GM18505 (cell line): Measurements from ENCODE around the gene TOLLIP.
"Not testable (repeated sequence)": the region's sequence is repeated elsewhere in the genome, so short reads cannot be mapped to it uniquely, and the experiment has no call there.

ENCODE experiments used
- ATAC-seq: cut with Tn5 transposase; IDR thresholded peaks from one replicate; pipeline ENCODE4 v1.9.1; 2021; ENCODE audit not compliant: unreplicated experiment
- POLR2A ChIP-seq: IDR thresholded peaks from 4 replicates; pipeline ENCODE4 v1.6.1; 2011; ENCODE audit warnings: borderline replicate concordance; ENCODE audit not compliant: insufficient read depth, insufficient read length; ENCODE audit errors: extremely low read depth

Gene TOLLIP

GRCh38 chr11:1271927-1272326 lies 37.5 kb downstream of the TOLLIP start:
- ATAC-seq, result no peak
- TF ChIP-seq POLR2A, result no peak

- no peak for TF ChIP-seq POLR2A
- no peak for ATAC-seq
Observed at GRCh38 chr11:1271406-1271805, 38.0 kb downstream of the TOLLIP start.

GRCh38 chr11:1271002-1271401 lies 38.4 kb downstream of the TOLLIP start:
- no peak for ATAC-seq

DNA sequence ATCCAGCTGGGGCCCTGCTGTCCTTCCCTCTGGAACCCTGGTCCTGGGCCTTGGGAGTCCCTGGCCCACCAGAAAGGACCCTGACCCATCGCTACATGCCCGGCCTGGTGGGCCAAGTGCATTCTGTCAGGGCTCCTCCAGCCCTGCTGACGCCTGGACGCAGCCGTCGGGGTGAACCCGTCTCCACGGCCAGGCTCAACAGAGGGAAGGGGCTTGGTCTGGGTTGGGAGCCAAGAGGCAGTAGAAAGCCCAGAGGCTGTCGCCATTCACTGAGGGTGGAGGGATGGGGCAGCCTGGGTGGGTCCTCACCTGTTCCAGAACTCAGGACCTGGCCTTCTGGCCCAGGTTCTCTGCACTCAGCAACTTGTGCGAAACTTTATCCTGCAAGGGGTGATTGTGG lies 39.0 kb downstream of the TOLLIP start:
- TF ChIP-seq POLR2A, result no peak
- no peak for ATAC-seq

More at GRCh38 chr11:1271002-1271401, 38.4 kb downstream of the TOLLIP start:
- TF ChIP-seq POLR2A, result no peak

- no peak for ATAC-seq
- TF ChIP-seq POLR2A, result no peak
Observed at GRCh38 chr11:1269957-1270356, 39.5 kb downstream of the TOLLIP start.

DNA sequence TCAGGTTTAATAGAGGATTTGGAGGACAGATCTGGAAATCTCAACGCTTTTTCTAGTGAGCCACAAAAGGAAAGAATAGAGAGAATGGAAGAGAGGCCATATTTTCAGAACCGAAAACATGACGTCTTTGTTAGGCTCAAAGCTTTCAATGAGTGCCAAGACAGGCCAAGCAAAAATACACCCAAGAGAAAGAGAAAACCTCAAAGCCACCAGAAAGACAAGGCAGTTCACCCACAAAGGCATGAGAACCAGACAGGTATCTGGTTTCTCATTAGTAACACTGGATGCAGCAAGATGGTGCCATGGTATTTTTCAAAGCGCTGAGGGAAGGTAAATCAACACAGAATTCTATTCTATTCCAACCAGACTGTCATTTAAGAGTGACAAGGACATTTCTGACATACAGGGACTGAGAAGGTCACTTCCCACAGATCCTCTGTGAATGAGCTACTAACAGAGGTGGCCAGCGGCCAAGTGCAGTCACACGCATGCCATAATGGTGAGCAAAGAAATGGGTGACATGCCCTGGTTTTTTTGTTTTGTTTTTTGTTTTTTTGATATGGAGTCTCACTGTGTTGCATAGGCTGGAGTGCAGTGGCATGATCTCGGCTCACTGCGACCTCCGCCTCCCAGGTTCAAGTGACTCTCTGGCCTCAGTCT lies 41.9 kb downstream of the TOLLIP start:
- ATAC-seq, result no peak
- TF ChIP-seq POLR2A, result no peak

- not testable (repeated sequence) for ATAC-seq
Observed at GRCh38 chr11:1266976-1267375, 42.5 kb downstream of the TOLLIP start.

GRCh38 chr11:1265480-1265879 lies 44.0 kb downstream of the TOLLIP start:
- not testable (repeated sequence) for ATAC-seq

GRCh38 chr11:1264444-1264843 lies 45.0 kb downstream of the TOLLIP start:
- ATAC-seq, result not testable (repeated sequence)

GRCh38 chr11:1263010-1263409 lies 46.4 kb downstream of the TOLLIP start:
- ATAC-seq, result peak; percentile 11
- TF ChIP-seq POLR2A, result no peak

GRCh38 chr11:1262172-1263006 lies 47.0 kb downstream of the TOLLIP start:
- peak; percentile 64 for ATAC-seq
- peak; percentile 87 for TF ChIP-seq POLR2A

DNA sequence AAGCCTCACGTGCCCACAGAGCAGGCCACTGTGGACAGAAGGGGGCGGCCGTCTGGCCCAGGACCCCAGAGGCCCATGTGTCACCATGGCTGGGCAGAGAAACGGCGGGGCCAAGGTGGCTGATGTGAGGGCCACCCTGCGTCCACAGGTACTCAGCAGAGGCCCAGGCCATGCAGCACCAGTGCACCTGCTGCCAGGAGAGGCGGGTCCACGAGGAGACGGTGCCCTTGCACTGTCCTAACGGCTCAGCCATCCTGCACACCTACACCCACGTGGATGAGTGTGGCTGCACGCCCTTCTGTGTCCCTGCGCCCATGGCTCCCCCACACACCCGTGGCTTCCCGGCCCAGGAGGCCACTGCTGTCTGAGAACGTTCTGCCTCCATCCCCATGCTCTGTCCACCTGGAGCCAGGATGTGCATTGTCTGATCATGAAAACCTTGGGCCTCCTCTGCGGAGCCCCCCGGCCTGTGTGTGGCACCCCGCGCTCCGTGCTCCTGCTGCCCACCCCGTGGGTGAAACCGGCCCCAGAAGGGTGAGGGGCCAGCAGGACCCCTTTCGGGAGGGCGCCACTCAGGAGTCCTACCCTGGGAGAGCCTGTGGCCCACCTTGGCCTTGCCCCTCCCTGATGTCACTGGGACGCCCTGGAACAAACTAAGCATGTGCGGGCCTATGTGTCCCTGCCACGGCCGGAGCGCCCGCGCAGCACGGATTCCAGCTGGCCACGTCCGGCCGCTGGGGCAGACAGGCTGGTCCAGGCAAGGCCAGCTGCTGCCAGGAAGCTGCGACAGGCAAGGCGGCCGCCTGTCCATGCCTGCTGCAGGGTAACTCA lies 48.0 kb downstream of the TOLLIP start:
- no peak for TF ChIP-seq POLR2A
- ATAC-seq, result no peak

- no peak for TF ChIP-seq POLR2A
- ATAC-seq, result no peak
Observed at GRCh38 chr11:1260620-1261019, 48.8 kb downstream of the TOLLIP start.
